Fibroblast of lung (primary cell): ENCODE measurements around the gene LSM3.

ENCODE experiments used
- CTCF ChIP-seq, 2 donors: IDR thresholded peaks in 1 of 2; conservative IDR thresholded peaks in 1 of 2; 1 replicate in 1 of 2; 2 replicates in 1 of 2; pipeline ENCODE4 v1.5.1; 2011 to 2012; ENCODE audit warnings: low read length in 2 of 2, control low read depth in 1 of 2, inconsistent platforms in 1 of 2, low read depth in 1 of 2, mild to moderate bottlenecking in 1 of 2
- EZH2 ChIP-seq: IDR thresholded peaks from 2 replicates; pipeline ENCODE4 v1.5.1; 2012; ENCODE audit warnings: low read length, control low read depth, mild to moderate bottlenecking; ENCODE audit errors: missing control alignments

DNA sequence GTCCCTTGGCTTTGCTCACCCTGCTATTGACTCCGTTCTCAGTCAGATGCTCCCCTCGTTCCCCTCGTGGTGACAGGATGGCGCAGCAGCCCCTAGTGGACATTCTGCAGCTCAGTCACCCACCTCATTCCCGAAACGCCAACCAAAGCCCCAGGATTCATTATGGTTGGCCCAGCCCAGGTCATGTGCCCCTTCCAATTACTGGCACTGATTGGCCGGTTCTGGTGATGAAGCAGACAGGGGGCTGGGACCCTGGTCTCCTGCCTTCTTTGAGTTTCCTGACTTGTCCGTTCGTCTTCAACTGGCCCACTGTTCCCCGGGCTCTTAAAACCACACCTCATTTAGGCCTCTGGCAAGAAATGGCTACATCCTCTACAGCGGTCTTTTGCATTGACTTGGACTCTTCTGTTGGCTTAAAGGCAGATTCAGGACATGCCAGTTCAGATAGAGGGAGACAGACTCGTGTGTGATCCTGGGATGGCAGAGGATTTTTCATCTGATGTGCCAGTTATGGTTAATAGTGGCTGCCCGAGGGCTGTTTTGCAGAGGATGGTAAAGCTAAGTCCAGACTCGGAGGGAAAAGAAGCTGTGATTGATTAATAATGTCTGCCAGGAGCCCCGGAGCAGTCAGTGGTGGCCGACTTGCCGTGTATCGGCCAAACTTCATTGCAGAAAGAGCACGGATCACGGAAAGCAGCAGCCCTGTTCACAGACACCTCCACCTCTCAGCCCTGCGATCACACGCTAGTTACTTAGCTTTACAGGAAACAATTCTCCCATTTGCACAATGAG lies 37.8 kb downstream of the LSM3 start:
- TF ChIP-seq EZH2 (no peak), CTCF (conservative IDR thresholded peaks at IDR 0.05 in 1 of 2, IDR thresholded peaks at IDR 0.05 in 1 of 2; ENCODE audit: low read depth in 1 of 2, low read length in 2 of 2) (peak in 1 of 2 donors; percentile 52)
